OCI-M2 (cell line): ENCODE data around the gene PDE4D.
"Not testable (repeated sequence)": the region's sequence is repeated elsewhere in the genome, so short reads cannot be mapped to it uniquely, and the experiment has no call there.

ENCODE experiments used
- DNase-seq: peaks from one replicate; lab custom pipeline; 2025; ENCODE audit not compliant: unreplicated experiment; lab: John Stamatoyannopoulos, UW

Gene PDE4D

DNA sequence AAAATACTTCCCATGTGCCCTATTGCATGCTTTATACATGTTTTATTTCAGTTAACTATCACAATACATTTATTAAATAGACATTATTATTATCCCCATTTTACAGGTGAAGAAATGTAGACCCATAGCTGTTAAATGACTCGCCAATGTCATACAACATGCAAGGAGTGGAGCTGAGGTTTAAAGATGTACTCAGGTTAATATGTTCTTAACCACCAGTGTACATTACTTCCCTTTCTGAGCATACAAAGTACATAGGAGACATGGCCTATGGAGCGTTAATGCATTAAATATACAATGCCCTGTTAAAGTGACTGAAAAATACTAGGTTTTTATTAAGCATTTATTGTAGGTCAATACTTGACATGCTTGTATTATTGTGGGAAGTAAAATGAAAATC, 407.0 kb downstream of the PDE4D start:
- no peak for DNase-seq

DNA sequence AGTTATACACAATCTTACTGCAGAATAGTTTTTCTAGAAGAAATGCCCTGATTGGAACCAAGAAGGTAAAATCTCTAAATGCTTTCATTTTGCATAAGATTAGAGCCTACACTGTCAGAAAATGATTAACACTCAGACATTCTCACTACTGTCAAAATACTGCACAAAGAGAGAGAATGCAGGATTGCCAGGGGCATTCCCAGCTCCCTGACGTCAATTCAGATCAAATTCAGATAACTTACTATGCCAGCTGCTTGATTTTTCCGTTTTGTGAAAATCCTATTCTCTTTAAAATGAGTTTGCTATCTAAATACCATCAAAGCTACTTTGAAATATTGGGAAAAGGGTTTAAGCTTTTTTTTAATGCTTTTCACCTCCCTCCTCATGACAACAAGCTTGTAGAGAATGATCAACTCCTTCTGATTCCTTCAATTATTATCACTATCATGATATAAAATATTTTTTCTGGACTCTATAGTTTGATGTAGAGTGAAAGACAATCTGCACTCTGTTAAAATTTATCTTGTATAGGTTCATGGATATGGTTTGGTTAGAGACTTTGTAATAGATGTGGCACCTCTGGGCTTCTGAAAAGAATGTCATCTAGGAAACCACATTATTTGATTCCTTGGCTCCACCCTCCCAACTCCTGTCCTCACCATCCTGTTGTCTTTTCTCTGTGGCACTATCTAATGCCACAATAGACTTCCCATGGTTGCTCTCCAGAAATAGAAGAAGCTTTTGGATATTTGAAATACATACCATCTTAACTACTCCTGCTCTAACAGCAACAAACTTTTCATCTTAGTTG, 407.7 kb downstream of the PDE4D start:
- DNase-seq = no peak

DNA sequence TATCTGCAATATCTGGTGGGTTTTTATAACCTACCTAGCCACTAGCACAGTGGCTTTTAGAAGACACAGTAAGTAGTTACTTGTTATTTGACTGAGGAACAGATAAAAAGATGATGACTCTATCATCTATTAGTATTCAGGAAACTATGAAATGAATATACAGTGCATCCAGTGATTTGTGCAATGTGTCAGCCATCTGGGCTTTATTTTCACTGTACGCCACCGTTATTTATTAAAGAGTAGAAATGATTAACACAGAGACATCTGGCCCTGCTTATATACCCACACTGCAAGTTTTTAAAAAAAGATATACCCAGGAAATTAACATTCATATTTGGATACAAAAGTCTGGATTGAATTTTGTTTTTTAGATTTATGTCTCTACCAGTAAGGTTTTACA, 408.4 kb downstream of the PDE4D start:
- no peak for DNase-seq

DNA sequence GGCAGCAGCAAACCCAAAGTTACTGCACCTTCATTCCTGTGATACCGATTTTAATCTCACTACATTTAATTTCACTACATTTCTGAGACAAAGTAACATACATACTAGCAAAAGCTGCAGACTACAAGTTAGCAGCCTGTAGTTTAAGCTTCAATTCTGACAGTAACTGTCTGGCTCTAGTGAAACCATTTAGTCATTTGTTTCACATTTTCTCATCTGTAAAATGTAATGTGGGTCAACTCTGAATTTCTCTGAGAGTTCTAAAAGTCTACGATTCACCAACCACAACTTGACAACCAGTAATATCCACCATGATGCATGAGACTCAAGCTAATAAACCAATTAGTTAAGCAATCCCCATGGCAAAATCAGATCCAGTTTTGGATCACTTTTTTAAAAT, 408.9 kb downstream of the PDE4D start:
- DNase-seq = no peak

DNA sequence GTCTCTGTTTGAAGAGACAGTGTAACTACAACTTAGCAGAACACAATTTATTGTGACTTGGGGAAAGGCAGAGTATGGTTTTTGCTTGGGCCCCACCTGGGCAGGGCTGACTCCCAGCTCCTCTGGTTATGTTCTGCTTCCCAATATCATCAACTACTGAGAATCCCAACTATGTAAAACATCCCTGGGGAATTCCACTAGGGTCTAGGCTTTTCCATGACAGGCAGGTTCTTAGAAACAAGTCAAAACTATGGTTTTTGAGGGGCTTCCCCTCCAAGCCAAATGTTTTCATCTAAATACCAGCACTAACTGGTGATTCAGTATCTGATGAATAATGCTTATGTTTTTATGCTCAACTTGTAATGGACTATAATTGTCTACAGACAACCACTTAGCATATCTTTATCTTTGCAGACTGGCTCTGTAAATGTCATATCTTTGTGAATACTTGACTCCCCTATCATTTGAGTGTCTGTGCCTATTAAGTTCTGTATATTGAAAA, 409.5 kb downstream of the PDE4D start:
- DNase-seq = no peak

DNA sequence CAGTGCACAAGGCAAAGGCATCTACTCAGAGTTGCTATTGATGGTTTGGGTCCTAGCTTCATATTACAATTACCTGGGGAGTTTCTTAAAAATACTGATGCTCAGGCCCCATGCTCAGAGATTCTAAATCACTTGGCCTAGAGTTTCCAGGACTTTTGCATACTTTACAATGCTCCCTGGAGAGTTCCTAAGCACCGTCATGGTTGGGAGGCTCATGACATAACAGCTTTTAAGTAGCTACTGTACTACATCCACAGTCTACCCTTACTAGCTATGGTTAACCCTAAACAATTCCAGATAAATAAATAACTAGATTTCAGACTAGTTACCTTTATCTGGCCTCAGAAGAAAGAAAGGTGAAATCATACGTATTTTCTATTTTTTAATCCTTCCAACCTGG, 414.4 kb downstream of the PDE4D start:
- no peak for DNase-seq

DNA sequence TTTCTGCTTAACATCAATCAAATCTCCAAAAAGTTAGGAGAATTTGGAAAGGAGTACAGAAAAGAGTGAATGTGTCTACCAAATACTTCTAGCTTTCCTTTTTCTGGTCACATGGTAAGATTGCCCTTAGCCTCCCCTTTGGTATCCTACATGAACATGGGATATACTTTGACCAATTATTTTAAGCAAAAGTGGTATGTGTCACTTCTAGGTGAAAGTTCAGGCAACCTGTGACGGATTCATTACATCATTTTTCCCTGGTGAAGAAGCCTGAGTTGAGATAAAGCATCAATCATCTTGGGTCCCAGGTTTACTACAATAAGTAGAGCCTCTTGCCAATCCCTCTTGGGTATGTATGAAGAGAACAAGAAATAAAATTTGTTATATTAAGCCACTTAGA, 419.2 kb downstream of the PDE4D start:
- no peak for DNase-seq

DNA sequence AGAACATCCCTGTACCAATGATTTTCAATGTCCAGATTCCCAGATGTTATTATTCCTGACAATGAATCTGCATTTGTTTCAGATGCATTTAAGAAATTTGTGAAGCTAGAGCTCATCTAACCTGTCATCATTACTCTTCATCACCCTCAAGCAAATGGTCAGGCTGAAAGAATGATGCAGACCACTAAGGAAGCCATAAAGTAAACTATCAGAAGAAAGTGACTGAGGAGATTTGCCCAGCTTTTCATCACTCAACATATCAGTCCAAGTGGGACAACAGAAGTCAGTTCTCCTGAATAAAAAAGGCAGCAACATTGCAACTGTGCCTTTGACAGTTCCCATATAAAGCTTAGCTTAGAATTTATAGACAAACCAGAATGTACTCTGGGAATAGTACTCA, 419.9 kb downstream of the PDE4D start:
- DNase-seq = no peak

DNA sequence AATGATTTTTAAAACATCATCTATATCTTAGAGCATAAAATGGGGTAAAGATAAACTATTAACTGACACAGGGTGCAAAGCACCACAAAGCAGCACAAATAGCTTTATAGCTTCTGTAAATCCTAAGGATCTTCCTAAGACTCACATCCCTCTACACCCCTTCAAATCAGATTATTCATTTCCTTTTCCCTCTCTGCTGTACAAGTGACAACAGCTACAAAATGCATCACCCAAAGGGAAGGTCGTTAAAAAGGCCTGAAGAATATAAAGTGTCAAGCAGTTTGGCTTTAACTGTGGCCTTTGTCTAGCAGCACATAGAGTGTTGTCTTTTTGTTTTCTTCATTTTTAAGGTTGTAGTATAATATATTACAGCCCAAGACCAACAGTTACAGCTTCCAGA, 422.1 kb downstream of the PDE4D start:
- no peak for DNase-seq

DNA sequence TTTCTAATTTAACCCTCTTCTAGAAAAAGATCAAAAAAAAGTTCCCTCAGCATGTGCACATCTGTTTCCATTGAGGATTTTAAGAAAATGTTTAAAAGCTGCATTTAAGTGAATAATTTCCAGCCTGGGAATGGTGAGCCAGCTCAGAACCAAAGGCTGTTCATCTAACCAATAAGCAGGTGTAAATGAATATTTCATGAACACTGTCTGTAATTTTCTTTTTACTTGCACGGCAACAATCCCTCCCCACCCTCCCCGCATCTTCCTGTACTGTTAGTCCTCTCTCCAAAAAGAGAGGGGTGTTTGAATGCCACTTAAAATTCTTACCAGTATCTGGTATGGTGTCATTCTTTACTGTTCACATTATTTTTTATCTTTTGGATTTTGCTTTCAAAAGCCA, 425.6 kb downstream of the PDE4D start:
- DNase-seq = no peak

DNA sequence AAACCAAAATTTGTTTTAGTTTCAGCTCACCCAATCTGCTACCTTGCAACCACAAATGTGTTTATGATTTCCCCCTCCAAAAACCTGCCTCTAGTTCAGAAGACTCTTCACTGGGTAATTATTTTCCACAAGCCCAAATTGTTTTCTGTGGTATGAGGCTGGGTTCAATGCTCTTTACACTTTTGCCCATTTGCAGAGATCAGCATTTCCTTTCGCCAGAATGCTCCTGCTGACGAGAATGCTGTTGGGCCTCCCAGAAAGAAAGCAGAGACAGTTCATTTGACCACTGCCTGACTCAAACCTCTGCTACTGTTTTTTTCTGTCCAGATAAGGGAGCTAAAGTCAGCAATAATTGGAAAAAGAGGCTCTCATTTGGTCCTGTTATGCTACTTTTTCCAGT, 427.3 kb downstream of the PDE4D start:
- no peak for DNase-seq

DNA sequence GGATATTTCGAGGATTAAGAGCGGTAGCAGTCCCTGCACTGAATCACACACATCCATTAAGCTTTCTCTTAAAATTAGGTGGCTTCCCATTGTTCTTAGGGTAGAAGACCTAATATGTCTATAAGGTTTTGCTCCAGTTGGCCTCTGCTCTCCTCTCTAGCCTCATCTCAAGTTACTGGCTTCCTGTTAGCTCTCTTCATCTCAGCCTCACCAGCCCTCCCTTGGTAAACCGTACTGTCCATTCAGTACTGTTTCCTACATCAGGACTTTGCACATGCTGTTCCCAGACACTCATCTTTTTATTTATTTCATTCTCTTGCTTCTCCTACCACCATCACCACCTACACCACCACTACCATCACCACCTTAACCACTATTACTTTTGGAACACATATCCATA, 428.6 kb downstream of the PDE4D start:
- no peak for DNase-seq

DNA sequence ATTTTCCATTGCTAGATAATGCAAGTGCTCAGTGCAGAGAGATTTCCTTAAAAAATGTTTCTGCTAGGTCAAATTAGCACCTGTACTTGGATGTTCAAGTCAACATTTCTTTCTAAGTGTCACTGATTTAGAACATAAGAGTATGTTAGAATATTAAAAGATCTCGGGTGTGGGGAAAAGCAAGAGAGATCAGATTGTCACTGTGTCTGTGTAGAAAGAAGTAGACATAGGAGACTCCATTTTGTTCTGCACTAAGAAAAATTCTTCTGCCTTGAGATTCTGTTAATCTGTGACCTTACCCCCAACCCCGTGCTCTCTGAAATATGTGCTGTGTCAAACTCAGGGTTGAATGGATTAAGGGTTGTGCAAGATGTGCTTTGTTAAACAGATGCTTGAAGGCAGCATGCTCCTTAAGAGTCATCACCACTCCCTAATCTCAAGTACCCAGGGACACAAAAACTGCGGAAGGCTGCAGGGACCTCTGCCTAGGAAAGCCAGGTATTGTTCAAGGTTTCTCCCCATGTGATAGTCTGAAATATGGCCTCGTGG, 429.8 kb downstream of the PDE4D start:
- not testable (repeated sequence) for DNase-seq

DNA sequence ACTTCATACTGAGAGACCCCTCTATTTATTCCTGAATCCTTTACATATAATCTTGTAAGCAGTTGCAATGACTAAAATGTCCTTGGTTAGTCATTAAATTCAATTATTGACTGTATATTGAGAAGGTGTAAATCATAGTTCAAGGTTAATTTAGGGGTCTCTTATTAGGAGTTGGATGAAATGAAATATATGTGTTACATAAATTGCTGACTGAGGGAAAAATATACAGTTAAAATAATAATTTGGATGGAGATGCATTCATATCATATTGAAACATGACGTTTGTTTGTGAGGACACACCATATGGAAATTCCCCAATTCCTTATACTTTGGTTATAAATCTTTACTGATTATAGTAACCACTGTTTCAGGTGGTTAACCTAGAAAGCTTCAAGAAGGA, 430.6 kb downstream of the PDE4D start:
- DNase-seq = no peak

DNA sequence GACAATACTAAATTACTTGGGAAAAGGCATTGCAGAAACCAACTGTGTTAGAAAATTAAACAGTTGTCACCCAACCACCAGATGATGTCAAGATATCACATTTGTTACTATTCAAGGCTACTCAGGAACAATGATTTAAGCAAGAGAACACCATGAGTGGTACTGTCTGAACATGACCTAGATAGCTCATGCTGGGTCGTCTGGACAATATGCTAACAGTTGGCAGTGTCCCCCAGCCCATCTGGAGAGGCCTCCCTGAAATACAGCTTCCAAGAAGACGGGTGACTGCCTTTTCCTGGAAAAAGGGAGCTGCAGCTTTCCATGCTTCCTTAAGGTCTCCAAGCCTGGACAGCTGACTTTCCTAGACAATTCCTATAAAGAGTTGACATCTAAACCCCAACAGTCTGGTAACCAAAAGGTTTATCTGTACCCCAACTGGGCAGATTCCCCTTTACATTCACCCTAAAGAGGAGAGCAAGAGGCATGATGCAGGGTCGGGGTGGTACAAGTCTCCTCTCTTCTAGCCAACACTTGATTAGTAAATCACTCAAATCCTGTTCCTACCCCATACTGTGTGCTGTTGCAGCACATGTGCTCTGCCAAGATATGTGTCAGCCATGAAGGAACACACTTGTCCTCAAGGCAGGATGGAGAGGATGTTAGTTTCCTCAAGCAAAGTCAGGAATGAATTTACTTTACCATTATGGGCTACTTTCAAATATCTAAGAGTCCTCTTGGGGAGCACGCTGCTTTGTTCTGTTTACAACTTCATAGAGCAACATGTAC, 433.0 kb downstream of the PDE4D start:
- DNase-seq = no peak

DNA sequence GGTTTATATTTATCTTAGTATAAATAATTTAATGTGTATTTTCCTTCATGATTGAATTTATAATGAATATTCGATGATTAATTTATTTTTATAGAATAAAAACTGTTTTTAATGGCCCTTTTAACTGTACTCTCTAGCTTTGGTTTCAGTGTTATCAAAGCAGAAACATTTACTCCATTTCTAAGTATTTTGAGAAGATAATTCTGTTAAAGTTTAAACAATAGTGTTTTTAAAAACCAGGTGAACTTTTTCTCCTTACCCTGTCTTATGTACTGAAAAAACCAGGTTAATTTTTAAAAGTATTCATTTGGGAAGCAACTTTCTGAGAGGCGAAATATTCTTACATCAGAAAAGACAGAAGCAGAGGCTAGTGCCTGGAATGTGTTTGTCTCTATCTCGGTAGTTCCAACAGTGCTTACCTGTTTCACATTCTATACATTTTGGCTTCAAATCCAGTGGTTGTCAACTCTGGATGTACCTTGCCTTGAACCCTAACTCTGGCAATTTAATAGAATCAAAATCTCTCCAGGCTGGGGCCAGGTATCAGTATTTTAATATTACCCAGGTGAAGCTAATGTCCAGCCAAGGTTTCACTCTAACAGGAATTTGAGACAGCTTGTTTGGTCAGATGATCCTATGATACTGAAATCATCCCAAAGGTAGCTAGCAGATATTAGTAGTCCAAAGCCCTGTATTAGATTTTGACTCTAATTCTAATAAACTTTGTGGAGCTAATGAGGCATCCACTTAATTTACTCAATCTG, 434.4 kb downstream of the PDE4D start:
- DNase-seq = no peak

DNA sequence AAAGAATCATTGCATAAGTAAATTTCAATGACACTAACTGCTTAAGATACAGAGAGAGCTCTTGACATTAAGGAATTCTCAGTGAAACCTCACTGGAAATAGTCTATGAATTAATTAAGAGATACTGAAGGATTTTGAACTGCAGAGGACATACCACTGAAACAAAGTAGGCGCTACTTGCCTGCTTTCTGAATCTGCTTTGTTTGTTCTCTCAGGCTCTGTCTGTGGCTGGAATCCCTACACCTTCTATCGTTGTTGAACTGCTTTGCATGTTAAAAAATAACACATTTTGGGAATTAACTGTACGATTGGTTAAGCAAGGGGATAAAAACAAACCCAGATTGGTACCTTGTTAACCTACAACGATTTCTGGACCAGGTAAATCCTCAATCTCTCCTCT, 435.2 kb downstream of the PDE4D start:
- no peak for DNase-seq

DNA sequence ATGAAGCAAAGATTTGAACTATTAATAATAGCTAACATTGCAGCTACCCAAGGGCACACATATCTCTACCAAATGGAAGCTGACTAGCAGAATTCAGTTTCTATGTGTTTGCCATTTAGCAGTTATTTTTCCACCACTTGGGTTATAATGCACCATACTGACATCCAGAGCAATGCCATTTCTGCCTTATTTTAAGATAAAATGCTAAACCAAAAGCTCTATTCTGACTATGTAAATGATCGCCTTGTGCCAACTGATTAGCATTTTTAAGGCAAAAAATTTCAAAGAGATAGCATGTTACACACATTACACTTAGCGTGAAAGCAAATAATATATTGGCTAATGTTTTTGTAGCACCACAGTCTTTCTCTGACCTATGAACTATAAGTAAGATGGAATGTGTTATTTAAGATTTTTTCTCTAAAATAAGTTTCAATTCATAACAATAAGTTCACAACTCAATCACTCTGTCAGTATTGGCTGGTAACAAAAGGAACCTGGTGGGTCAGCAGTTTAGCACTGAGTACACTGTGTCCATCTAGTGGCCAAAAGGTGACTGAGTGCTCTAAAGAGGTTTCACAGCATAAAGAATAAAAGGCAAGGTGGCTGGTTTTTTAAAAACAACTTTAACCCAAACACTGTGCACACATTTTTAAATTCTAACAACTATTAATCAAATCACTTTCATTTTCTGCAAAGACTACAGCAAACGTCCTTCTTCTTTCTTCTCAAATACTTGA, 443.5 kb downstream of the PDE4D start:
- no peak for DNase-seq

DNA sequence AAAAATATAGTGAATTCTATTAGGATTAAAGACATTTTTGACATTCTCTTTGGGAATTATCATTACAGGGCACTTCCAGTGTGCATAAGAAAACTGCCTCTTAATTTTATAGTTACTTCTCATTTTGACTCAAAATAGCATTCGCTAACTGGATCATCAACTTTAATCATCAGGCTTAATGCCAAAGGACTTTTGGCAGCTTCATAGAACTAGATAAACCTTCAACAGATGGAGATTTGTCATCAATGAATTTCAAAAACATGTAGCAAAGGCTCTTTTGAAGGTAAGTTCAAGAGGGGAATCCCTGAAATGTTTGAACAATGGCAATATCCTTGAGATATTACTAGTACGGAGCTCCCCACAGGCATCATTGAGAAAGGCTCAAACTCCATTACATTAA, 447.2 kb downstream of the PDE4D start:
- DNase-seq = no peak

DNA sequence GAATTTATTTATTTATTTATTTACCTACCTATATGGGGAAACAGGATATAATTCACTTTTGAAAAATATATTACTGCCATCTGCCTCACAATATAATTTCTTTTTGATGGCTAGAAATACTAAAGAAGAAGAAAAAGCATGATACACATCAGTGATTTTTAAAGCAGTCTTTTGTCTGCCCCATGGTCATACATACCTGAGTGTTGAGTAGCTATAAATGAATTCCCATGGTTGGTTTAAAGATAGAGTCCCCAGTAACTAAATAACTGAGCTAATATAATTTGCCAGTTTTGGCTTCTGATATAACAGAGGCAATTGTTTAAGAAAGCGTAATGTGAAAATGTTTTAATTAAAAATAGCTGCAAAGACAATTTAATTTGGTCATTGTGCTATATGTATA, 447.8 kb downstream of the PDE4D start:
- no peak for DNase-seq

DNA sequence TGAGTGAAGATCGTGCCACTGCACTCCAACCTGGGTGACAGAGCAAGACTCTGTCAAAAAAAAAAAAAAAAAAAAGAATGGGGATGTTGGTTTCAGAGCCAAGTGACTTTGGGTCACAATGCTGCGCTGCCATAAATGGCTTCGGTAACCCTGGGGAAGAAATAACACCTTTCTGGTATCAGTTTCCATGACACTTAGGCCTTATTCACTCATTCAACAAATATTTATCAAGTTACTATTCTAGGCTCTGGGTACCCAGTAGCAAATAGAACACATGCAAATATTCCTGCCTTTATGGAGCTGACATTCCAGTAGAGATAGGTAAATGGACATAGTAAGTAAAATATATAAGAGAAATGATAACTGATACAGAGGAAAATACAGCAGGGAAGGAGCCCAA, 454.2 kb downstream of the PDE4D start:
- DNase-seq = no peak
